ENCODE measurements around the gene INPPL1.

DNA sequence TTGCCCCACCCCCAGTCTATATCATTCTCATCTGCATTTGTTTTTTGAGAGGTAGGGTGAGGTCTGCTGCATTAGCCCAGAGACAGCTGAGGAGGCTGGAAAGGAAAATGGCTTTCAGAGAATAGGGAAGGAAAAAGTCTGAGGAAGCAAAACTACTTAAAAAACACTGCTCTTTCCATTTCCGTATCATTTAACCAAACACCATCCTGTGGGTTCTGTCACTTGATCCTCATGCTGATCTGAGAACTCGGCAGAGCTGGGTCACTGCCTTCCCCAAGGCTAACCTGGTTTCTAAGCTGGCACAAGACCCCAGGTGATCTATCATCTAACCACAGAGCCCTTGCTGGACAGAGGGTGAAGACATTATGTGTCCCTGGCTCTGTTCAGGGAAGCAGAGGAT lies 6.7 kb upstream of the INPPL1 start:
- TF ChIP-seq POLR2A (IDR thresholded peaks at IDR 0.05), result no peak
- TF ChIP-seq, protein P1, sequence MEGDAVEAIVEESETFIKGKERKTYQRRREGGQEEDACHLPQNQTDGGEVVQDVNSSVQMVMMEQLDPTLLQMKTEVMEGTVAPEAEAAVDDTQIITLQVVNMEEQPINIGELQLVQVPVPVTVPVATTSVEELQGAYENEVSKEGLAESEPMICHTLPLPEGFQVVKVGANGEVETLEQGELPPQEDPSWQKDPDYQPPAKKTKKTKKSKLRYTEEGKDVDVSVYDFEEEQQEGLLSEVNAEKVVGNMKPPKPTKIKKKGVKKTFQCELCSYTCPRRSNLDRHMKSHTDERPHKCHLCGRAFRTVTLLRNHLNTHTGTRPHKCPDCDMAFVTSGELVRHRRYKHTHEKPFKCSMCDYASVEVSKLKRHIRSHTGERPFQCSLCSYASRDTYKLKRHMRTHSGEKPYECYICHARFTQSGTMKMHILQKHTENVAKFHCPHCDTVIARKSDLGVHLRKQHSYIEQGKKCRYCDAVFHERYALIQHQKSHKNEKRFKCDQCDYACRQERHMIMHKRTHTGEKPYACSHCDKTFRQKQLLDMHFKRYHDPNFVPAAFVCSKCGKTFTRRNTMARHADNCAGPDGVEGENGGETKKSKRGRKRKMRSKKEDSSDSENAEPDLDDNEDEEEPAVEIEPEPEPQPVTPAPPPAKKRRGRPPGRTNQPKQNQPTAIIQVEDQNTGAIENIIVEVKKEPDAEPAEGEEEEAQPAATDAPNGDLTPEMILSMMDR (IDR thresholded peaks at IDR 0.05), result no peak
- no peak for TF ChIP-seq POLR2AphosphoS5 (IDR thresholded peaks at IDR 0.05)

All from prostate gland (tissue), 2 donors.